Lower leg skin (tissue), 4 donors: ENCODE results near the gene SYCP3. TPM values are rescaled to one million over a fixed set of nuclear protein-coding genes. Genes with fewer than 3 reads are reported as not detected.
"Not testable (repeated sequence)": the region's sequence is repeated elsewhere in the genome, so short reads cannot be mapped to it uniquely, and the experiment has no call there.

ENCODE experiments used
- DNase-seq, 2 donors: peaks; one replicate each; pipeline ENCODE4 v3.0.0-alpha.2; 2019; ENCODE audit warnings: low spot score in 2 of 2
- H3K4me3 ChIP-seq: fragments of 200-600 bp; sonication (generic); 2 replicates; pipeline ENCODE4 v1.5.1; 2017; ENCODE audit warnings: mild to moderate bottlenecking, low read depth; ENCODE audit not compliant: poor library complexity, severe bottlenecking
- CTCF ChIP-seq, 3 donors: fragments of 450-650 bp; IDR thresholded peaks; one replicate each; pipeline ENCODE4 v1.5.1; 2016; ENCODE audit warnings: antibody characterized with exemption in 3 of 3, mild to moderate bottlenecking in 3 of 3, moderate library complexity in 2 of 3
- POLR2A ChIP-seq, 2 donors: fragments of 450-650 bp; IDR thresholded peaks; one replicate each; pipeline ENCODE4 v1.6.1; 2016 to 2017; ENCODE audit warnings: antibody characterized with exemption in 2 of 2, mild to moderate bottlenecking in 1 of 2, moderate library complexity in 1 of 2
- WGBS, 2 donors: methylation state at CpG; one replicate each; pipeline ENCODE4 v1.1.5; 2018; 5-methylcytosine and 5-hydroxymethylcytosine counted together
- intact Hi-C: fragments of 100-400 bp; cut with DNase I; formaldehyde crosslinking; loops from one replicate; pipeline ENCODE4 v1.15.0; 2023; ENCODE audit warnings: low total_unique reads
- total RNA-seq, 4 donors: library from RNA; depleted of rRNA; stranded (reverse); fragments of >200 nt; gene quantifications; one replicate each; pipeline ENCODE4 v1.1.0, GENCODE V29; 2016

Gene SYCP3
- total RNA-seq, 4 donors from 2014 or later, result 0.58 TPM; not detected in 3

GRCh38 chr12:101743242-101743641 lies 4.0 kb upstream of the SYCP3 start:
- H3K4me3 ChIP-seq, result no peak overlapping the region
- intact Hi-C loops, result no loop called here
- no peak for DNase-seq
- WGBS, 2 donors, result 89 to 93% methylated on average over 1 of the region's 1 CpG
- TF ChIP-seq CTCF (IDR thresholded peaks at IDR 0.05) (no peak), POLR2A (IDR thresholded peaks at IDR 0.05) (no peak)

GRCh38 chr12:101740980-101741379 lies 1.7 kb upstream of the SYCP3 start:
- intact Hi-C loops, result no loop called here
- no peak overlapping the region for H3K4me3 ChIP-seq
- no peak for DNase-seq
- TF ChIP-seq CTCF (IDR thresholded peaks at IDR 0.05) (no peak), POLR2A (IDR thresholded peaks at IDR 0.05) (no peak)
- WGBS, 2 donors, result 53 to 62% methylated on average over 5 of the region's 5 CpGs

GRCh38 chr12:101740566-101740965 lies 1.3 kb upstream of the SYCP3 start:
- intact Hi-C loops, result no loop called here
- WGBS, 2 donors, result 74 to 81% methylated on average over 5 of the region's 5 CpGs
- H3K4me3 ChIP-seq, result no peak overlapping the region
- TF ChIP-seq CTCF (IDR thresholded peaks at IDR 0.05) (no peak), POLR2A (IDR thresholded peaks at IDR 0.05) (no peak)
- DNase-seq, result no peak

GRCh38 chr12:101737476-101737875 lies 1.8 kb downstream of the SYCP3 start:
- intact Hi-C loops, result no loop called here
- 91 to 93% methylated on average over 6 of the region's 6 CpGs for WGBS, 2 donors
- TF ChIP-seq CTCF (IDR thresholded peaks at IDR 0.05) (no peak), POLR2A (IDR thresholded peaks at IDR 0.05) (no peak)
- no peak overlapping the region for H3K4me3 ChIP-seq
- DNase-seq, result no peak

GRCh38 chr12:101734482-101734881 lies 4.8 kb downstream of the SYCP3 start:
- DNase-seq, intact Hi-C loops, H3K4me3 ChIP-seq: not testable (repeated sequence)
- WGBS, 2 donors, result 92 to 94% methylated on average over 5 of the region's 5 CpGs

DNA sequence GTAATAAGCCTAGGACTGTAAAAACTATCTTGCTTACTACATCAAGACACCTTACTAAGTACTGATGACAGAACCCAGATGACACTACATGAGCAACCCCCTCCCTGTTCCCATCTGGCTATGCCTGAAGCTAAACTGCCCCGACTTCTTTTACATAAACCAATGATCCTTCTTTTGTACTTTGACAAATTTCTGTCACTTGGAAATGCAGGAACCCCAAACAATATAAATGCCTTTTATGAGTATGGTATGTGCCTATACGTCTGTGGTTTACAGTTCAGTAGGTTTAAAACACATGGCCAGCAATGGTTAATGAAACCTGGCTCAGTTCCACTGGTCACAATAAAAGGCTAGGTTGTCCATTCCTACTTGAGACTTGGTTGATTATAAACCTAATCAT lies 6.1 kb downstream of the SYCP3 start:
- DNase-seq, result no peak
- WGBS, 2 donors, result 65 to 77% methylated on average over 2 of the region's 2 CpGs
- no peak overlapping the region for H3K4me3 ChIP-seq
- intact Hi-C loops, result no loop called here
- TF ChIP-seq POLR2A (IDR thresholded peaks at IDR 0.05) (no peak), CTCF (IDR thresholded peaks at IDR 0.05) (no peak)
